ENCODE measurements around the gene AMN1.

DNA sequence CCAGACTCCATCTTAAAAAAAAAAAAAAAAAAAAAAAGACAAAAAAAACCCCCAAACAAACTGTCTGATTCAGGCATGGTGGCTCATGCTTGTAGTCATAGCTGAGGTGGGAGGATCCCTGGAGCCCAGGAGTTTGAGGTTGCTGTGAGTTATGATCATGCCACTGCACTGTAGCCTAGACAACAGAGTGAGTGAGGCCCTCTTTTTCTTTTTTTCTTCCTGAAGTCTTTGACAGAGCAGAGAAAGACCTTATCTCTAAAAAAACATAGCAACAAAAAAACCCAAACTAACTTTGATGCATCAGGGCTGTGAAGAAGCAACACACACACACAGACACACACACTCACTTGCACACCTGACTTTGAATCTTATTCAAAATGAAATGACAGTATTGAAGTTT, 7.7 kb upstream of the AMN1 start:
- TF ChIP-seq SMARCE1 (IDR thresholded peaks at IDR 0.05; ENCODE audit: borderline replicate concordance) (no peak), ZNF343 (CRISPR knock-in tag; IDR thresholded peaks at IDR 0.05) (no peak)
- TF ChIP-seq, protein P1, sequence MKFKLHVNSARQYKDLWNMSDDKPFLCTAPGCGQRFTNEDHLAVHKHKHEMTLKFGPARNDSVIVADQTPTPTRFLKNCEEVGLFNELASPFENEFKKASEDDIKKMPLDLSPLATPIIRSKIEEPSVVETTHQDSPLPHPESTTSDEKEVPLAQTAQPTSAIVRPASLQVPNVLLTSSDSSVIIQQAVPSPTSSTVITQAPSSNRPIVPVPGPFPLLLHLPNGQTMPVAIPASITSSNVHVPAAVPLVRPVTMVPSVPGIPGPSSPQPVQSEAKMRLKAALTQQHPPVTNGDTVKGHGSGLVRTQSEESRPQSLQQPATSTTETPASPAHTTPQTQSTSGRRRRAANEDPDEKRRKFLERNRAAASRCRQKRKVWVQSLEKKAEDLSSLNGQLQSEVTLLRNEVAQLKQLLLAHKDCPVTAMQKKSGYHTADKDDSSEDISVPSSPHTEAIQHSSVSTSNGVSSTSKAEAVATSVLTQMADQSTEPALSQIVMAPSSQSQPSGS (CRISPR knock-in tag; IDR thresholded peaks at IDR 0.05) = no peak
- TF ChIP-seq, protein P2, sequence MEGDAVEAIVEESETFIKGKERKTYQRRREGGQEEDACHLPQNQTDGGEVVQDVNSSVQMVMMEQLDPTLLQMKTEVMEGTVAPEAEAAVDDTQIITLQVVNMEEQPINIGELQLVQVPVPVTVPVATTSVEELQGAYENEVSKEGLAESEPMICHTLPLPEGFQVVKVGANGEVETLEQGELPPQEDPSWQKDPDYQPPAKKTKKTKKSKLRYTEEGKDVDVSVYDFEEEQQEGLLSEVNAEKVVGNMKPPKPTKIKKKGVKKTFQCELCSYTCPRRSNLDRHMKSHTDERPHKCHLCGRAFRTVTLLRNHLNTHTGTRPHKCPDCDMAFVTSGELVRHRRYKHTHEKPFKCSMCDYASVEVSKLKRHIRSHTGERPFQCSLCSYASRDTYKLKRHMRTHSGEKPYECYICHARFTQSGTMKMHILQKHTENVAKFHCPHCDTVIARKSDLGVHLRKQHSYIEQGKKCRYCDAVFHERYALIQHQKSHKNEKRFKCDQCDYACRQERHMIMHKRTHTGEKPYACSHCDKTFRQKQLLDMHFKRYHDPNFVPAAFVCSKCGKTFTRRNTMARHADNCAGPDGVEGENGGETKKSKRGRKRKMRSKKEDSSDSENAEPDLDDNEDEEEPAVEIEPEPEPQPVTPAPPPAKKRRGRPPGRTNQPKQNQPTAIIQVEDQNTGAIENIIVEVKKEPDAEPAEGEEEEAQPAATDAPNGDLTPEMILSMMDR (CRISPR knock-in tag; IDR thresholded peaks at IDR 0.05) = no peak
- TF ChIP-seq, protein P3, sequence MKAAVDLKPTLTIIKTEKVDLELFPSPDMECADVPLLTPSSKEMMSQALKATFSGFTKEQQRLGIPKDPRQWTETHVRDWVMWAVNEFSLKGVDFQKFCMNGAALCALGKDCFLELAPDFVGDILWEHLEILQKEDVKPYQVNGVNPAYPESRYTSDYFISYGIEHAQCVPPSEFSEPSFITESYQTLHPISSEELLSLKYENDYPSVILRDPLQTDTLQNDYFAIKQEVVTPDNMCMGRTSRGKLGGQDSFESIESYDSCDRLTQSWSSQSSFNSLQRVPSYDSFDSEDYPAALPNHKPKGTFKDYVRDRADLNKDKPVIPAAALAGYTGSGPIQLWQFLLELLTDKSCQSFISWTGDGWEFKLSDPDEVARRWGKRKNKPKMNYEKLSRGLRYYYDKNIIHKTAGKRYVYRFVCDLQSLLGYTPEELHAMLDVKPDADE (CRISPR knock-in tag; IDR thresholded peaks at IDR 0.05) = no peak

Data from HepG2 (cell line).